ENCODE data around the gene AK2.
A peak's percentile ranks its signal among the peaks of the same experiment; 100 is the strongest.
"Not testable (repeated sequence)": the region's sequence is repeated elsewhere in the genome, so short reads cannot be mapped to it uniquely, and the experiment has no call there.

The AK2 gene

DNA sequence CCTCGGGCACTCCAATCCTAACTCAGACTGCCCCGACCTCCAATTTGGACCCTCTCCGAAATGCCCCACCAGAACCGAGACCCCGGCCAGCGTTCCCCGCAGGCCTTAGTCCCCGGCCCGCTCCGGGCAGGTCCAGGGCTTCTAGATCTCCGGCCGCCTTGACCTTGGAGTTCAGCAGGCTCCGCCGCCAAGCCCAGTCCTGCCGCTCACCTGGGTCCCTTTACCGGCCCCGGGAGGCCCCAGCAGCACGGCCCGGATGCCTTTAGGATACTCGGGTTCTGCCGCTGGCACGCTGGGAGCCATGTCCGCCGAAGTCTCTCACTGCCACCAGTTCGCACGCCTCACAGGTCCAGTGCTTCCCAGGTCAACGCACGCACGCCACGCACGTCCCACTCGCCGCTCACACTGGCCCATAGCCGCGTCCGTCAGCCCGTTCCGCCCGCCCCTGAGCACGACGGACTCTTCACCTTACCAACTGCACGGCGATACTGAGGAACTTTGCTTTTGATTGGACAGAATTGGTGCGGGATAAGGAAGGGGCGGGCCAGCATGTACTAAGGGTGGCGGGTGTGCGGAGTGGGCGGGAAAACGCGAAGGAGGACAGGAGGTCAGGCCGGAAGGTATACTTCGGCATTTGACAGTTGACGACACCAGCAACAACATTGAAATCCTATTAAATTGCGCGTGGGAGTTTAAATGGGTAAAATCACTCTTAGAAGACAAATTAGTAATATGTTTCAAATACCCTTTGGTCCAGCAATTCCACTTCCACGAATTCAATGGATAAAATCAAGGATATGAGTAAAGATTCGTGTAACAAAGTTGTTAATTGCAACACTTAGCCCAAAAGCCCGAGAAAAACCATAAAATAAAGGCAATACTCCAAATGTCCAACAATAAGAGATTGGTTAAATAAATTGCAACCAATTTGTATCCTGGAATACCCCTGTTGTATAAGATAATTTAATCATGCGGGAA lies at the start of gene AK2:
Gene AK2, minus strand, starts transcription at position 358 of the 978 bp plus-strand sequence. Its CDS starts 55 bp downstream, at position 303.
- peak; percentile 93 for DNase-seq

DNA sequence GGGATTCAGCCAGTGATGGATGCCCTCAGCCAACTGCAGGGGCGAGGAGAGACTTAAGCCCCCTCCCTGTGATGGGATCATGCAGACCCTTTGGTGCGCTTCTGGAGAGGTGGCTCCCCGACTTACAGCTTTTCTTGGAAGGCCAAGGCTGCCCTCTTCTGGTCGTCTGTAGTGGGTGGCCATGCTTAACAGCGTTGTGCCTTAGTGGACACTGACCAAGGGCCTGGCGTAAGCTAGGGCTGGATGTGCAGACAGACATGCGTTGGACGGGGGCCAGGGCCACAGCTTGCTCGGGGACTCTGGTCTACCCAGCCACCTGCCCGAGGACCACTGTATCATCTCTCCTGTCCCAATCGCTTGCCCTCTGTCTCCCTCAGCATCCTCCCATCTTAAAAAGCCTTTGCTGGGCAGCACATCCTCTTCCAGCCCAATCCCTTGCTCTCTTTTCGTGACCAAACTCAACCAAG lies 49.7 kb upstream of the AK2 start:
- DNase-seq = peak; percentile 42

DNA sequence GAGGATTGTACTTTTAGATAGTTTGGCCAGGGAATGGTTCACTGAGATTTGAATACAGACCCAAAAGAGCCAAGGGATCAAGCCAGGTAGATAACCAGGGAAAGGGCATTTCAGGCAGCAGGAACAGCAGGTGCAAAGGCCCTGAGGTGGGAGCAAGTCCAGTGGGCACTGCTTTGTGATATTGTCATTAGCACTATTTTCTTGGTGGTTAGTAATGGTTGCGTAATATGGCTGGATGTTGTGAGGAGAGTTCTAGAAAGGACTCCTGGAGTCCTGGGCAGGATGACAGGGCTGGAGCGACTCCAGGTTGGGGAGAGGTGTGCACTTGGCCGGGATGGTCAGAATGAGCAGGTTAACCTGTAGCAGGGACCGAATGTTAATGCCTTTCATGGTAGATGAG lies 48.6 kb upstream of the AK2 start:
- DNase-seq = no peak

DNA sequence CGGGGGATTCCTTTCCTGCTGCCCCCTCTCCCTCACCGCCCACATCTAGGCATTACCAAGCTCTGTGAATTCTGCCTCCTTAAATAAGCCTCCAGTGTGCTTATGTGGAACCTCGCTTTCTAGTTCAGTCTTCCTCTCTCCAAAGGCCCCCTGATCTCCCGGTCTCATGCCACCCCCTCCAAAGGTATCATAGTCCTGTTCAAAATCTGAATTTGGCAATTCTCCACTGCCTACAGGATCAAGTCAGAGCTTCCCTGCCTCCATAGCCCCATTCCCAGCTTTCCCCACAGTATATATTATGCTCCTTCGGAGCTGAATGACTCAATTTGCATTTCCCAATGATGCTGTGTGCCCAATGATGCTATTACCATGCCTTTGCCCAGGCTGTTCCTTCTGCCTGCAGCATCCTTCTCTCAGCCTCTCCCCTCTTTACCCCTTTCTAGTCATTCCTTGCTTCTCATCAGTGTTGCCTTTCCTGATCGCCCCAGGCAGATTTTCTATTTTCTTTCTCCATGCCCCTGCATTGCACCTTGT lies 46.0 kb upstream of the AK2 start:
- no peak for DNase-seq

DNA sequence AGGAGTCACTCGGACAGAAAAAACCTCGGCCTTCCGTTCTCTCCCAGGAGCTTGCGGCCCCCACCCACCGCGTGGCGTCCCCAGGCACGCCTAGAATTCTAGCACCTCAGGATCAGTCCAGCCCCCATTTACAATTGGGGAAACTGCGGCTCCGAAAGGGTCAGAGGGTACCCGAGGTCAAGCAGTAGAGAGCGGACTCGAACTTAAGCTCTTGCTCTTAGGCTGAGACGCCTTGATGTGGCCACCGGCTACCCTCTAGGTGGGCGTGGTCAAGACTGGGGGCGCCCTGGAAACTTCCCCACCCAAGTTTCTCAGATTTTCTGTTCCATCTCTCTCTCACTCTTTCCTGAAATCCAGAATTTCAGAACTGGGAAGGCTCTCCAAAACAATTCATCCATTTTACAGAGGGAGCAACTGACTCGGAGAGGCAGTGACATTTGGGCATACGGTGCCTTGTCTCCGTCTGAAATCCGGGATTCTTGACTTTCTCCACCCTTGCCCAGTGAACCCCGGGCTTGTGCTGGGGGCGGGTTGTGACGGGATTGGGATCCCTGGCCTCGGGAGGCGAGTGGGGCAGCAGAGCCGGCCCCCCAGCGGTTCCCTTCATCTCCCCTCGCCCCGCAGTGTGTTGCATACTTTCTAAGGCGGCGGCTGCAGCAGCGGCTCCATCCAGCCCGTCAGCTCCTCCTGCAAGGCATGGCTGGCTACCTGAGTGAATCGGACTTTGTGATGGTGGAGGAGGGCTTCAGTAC lies 45.0 kb upstream of the AK2 start:
- no peak for DNase-seq

DNA sequence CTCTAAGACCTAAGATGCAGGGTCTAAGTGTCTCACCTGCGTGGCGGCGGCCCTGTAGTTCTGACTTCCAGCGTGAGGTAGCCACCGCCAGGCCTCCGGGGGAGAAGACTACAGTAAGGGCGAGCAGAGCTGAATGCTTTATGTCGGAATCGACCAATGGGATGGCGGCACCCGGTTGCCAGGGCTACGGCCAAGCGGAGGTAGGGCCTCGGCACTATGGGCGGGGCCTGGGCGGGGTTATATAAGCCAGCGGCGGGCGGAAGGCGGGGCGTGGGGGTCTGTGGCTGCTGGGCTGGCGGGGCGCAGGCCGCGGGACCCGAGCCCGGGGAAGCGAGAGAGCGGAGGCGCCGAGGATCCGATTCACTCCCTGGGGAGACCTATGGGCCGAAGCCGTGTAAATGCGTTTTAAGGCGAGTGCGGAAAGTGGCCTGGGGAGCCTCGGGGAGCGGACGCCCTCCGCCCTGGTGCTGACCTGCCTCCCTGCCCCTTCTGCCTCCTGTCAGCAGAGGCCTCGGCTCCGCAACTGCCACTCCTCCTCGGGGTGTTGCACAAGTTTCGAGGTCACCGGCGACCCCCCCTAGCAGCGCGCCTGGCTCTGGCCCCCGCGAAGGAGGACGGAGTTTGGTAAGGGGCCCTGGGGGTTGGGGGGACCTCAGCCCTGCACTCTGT lies 44.3 kb upstream of the AK2 start, which contains the start of gene AZIN2:
Gene AZIN2, plus strand, starts transcription at position 269 of the 669 bp plus-strand sequence. CDS start 1,097 bp downstream, outside the sequence.
- DNase-seq = peak; percentile 96

DNA sequence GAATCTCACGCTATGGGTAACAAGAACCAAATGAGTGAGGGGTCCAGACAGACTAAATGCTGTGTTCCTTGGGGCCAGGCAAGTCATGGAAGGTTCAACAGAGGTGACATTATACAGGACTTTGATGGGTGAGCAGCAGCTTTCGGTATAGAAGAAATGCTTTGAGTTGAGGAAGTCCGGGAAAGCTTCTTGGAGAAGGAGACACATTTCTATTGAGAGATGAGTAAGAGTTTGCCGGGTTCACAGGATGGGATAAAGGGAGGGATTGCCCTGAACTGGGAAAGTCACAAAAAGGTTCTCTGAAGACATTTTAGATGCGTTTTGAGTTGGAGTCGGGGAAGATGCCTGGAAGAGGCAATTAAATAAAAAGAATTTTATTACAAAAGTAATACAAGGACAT lies 43.7 kb upstream of the AK2 start:
- no peak for DNase-seq

DNA sequence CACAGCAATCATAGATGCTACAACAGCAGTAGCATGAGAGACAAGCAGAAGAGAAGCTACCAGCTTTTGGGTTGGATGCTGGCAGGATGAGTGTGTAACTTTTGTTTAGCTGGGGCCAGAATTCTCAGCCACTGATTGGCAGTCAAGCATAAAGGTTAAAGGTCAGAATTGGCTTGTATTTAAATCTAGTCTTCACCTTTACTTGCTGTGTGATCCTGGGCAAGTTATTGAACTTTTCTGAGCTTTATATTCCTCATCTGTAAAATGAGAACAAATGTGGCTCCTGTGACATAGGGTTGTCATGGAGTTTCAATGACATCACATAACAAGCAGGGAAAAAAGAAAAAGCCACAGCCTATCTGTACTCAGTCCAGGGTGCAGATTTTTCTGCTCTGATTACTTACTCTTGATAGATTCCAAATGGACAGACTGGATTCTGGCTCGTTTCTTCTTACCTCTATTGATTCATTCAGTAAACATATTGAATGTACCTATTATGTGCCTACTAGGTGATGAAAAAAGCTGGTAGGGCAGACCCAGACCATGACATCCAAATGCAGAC lies 41.4 kb upstream of the AK2 start:
- no peak for DNase-seq

DNA sequence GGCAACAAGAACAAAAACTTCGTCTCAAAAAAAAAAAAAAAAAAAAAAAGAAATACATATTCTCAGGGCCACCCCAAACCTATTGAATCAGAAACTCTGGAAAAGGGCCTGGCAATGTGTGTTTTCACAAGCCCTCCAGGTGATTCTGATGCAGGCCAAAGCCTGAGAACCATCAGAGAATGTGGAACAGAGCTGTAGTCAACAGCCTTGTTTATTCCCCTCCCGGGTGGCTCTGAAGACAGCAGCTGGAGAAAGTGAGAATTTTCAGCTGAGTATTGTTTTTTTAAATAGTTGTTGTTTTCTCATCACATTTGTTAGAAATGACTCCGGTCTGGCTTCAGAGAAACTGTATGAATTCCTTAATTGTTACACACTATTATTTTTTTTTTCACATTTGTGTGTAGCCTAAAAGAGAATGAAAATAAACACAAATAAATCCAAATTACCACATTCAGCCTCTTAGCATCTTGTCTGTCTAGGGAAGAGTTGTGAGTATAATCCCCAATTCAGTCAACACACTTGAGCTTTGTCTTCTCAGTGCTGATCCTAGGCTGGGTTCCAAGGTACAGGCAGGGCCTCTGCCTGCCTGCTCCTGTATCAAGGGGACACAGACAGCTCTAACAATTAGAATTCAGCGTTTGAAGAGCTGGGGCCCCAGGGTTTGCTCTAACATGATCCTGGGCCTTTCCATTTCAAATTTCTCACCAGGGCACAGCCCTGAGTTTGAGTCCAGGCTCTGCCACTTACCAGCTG lies 37.7 kb upstream of the AK2 start:
- no peak for DNase-seq

DNA sequence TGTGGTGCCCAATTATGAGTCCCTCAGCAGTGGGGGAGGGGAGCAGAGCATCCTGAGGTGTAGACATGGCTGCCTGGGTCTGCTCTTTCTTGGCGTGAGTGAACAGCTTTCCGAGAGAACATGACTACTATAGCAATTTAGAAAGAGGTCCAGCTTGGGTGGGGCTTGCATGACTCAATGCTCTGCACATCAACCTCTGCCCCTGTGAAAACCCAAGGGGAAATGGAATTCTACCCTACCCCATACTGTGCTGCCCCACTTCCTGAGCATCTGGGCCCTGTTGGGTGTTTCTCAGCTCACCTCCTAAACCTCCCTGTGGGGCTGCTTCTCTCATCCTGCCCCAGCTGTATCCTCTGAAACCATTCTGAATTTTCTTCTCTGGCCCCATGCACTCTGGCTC lies 36.0 kb upstream of the AK2 start:
- DNase-seq = no peak

DNA sequence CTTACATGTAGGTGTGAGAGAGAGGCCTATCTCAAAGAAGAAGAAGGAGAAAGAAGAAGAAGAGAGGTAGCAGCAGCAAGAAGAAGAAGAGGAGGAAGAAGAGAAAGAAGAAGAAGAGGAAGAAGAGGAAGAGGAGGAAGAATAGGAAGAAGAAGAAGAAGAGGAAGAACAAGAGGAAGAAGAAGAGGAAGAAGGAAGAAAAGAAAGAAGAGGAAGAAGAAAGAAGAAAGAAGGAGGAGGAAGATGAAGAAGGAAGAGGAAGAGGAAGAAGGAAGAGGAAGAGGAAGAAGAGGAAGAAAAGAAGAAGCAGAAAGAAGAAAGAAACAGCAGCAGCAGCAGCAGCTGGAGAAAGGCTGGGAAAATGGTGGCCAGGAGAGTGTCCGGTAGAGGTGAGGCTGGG lies 33.9 kb upstream of the AK2 start:
- DNase-seq = no peak

DNA sequence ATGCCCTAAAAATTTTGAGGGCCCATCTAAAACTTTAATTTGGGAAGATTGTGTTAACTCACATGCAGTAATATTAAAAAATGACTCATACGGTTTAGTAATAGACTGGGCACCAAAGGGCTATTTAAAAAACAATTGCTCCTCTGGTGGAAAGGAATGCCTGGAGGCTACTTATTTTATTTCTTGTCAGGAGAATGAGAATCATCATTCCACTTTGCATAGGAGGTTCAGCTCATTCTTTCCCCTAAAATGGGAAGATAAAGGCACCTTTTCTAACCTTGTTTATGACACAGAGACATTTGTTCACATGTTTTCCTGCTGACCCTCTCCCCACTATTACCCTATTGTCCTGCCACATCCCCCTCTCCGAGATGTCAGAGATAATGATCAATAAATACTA lies 31.4 kb upstream of the AK2 start:
- DNase-seq = not testable (repeated sequence)

DNA sequence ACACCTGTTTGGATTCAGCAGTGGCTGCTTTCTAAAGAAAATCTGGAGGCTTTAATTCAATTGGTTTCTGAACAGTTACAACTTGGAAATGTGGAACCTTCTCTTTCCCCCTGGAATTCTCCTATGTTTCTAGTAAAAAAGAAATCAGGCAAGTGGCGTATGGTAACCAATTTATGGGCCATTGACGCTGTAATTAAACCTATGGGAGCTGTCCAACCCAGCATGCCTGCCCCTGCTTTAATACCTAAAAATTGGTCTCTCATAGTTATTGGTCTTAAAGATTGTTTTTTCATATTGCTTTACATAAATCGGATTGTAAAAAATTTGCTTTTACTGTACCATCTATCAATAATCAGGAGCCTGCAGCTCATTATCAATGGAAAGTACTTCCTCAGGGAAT lies 29.8 kb upstream of the AK2 start:
- DNase-seq = not testable (repeated sequence)

DNA sequence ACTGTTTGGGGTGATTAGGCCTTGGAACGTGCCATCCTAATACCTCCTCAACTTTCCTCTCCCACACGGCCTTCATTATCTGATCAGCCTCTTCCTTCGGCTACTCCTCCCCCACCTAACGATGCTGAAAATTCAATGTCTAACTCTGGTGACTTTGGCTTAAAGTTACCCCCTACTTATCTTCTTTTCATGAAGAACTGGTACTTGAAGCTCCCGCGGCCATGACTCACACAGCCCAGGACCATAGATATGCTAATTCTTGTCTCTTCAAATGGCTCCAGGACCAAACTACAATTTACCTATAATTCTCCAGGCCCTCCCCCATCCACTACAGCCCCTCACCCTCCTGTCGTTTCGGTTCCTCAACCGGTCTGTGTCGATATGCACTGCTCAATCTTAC lies 28.6 kb upstream of the AK2 start:
- no peak for DNase-seq

DNA sequence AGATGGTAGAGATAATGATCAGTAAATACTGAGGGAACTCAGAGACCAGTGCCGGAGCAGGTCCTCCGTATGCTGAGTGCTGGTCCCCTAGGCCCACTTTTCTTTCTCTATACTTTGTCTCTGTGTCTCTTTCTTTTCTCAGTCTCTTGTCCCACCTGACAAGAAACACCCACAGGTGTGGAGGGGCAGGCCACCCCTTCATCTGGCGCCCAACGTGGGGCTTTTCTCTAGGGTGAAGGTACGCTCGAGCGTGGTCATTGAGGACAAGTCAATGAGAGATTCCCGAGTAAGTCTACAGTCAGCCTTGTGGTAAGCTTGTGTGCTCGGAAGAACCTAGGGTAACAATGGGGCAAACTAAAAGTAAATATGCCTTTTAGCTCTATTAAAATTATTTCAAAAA lies 27.6 kb upstream of the AK2 start:
- not testable (repeated sequence) for DNase-seq

DNA sequence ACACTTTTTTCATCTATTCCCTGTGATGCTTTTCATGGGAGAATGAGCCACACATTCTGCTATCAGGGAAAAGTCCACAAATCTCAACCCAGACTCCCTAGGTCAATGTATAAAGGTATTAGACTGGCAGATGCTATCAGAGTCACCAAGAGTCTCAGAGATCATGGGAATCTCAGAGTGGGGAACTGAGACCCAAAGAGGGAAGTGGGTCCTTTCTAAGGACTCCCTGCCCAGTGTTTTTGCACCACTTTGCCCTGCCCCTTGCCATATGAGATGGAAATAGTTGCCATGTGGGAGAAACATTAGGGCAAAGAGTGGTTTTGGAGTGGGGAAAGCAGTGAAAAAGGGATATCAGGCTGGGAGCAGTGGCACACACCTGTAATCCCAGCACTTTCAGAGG lies 25.2 kb upstream of the AK2 start:
- DNase-seq = no peak

DNA sequence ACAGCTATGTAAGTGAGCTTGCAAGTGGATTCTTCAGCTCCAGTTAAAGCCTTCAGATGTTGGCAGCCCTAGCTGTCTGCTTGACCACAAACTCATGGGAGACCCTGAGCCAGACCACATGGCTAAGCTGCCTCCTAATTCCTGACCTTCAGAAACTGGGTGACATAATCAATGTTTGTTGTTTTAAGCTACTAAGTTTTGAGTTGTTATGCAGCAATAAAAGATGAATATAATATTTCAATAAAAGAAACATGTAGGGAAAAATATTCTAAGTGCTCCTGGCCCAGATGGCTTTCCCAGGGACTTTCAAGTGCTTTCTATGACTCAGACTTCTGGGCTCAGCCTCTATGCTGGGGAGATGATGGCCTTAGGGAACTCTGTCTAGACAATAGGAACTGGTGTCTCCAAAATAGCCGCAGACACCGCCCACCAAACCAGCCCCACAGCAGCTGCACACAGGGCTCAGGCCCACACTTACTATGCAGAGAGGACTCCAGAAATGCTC lies 23.9 kb upstream of the AK2 start:
- no peak for DNase-seq

DNA sequence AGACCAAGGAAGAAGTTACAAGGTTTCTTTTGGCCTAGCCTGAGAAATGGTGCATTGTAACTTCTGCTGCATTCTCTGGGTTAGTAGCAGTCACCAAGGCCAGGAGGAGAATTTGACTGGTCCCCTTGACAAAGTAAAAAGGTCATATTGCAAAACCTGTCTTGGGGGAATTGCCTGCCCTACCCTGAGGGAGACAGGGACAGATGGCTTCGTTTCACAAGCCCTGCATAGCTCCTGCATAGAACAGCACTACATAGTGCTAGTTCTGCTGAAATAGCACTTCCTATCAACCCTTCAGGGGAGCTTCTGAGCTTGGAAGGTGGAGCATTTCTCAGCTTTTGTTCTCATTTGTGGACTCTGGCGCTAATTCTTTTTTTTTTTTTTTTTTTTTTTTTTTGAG lies 20.4 kb upstream of the AK2 start:
- no peak for DNase-seq

DNA sequence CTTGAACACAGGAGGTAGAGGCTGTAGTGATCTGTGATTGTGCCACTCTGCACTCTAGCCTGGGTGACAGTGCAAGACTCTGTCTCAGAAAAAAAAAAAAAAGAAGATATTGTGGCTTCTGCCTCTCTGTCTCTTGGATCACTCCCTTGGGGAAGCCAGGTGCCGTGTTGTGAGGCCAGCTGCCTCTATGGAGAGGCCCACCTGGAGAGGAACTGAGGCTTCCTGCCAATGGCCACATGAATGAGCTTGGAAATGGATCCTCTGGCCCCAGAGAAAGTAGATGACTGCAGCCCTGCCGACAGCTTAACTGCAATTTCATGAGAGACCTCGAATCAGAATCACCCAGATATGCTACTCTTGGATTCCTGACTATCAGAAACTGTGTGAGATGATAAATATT lies 19.7 kb upstream of the AK2 start:
- DNase-seq = no peak

DNA sequence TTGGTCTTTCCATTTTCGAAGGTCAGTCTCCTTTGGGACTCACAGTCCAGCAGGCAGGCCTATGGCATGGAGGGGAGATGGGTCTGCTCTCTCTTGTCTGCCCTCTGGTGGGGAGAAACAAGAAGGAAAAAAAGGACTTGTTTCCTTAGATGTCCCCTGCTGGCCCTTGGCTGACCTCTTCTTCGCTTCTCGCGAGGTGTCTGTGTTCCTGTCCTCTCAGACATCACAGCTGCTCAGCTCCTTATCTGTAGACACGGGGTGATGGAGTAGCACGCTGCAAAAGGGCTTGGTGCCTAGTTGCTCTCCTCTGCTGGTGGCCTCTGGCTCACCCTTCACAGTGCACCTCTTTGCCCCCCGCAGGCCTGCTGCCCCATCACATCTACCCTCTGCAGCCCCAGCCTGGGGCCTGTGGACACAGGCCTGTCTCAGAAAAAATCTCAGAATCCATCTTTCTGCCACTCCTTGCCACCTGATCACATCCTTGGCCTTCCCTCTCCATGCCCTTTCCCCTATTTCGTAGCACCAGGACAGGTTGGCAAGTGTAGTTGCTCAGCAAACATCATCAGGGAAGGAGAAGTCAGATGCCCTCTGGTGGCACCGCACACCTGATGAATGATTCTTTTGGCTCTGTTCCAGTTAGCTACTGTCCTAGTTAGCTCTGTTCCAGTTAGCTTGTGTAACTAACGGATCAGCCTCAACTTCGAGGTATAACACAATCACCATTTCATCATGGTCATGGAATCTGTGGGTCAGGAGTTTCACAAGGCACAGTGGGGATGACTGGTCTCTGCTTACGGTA lies 18.7 kb upstream of the AK2 start:
- DNase-seq = peak; percentile 16

Measured in activated naive CD4-positive, alpha-beta T cell treated with Interleukin-2 at 50 U/mL for 16 hours (primary cell).